ENCODE measurements around the gene CNTNAP5.

CNTNAP5 gene

DNA sequence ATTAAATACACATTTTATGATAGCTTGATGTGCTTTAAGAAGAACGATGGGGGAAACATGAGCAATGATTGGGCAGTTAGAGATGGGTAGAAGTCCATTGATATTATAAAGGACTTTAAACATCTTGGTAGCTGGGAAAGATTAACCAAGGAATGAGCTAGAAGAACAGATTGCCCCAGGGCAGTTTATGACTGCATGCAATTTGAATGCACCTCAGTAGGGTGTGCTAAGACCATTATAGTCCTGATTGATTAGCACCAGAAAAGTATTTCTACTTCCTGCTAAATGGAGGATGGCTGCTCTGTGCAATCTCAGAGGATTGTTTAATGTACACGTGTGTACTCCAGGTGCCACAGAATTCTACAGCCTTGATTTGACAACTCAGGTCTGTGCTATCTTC is 641.9 kb downstream of the CNTNAP5 start:
- H3K4ac ChIP-seq (ENCODE audit: low read depth, low read length), result no peak overlapping the region
- no peak overlapping the region for H3K23ac ChIP-seq (ENCODE audit: low read length)
- WGBS (ENCODE audit: extremely low coverage, insufficient coverage, low lambda C conversion rate), result no CpG with 5 or more reads among the region's 2 CpGs
- H2AK5ac ChIP-seq (ENCODE audit: low read length), result no peak overlapping the region
- no peak overlapping the region for H3K9ac ChIP-seq (ENCODE audit: low read length)
- H3K36me3 ChIP-seq (ENCODE audit: control insufficient read depth, insufficient read depth, low read length), result no peaks in the 10 kb centered on the region
- H2BK15ac ChIP-seq (replicated peaks; ENCODE audit: low read depth), result no peak overlapping the region
- H4K5ac ChIP-seq (ENCODE audit: low read length), result no peak overlapping the region
- H2BK120ac ChIP-seq (ENCODE audit: low read depth, low read length), result no peak overlapping the region
- no peak overlapping the region for H3K18ac ChIP-seq (ENCODE audit: low read length)
- no peak overlapping the region for H3K4me2 ChIP-seq (ENCODE audit: low read length)
- H3K27me3 ChIP-seq (ENCODE audit: insufficient read depth, low read length, poor library complexity), result no peaks in the 10 kb centered on the region
- H3K4me3 ChIP-seq (ENCODE audit: low read length), result no peak overlapping the region
- H3K79me1 ChIP-seq (ENCODE audit: low read length), result no peaks in the 10 kb centered on the region
- H3K56ac ChIP-seq (ENCODE audit: low read length), result no peak overlapping the region
- H3K27ac ChIP-seq (ENCODE audit: low read depth, low read length), result no peak overlapping the region
- peak; percentile 4 for DNase-seq
- H4K8ac ChIP-seq (ENCODE audit: low read depth, low read length), result no peak overlapping the region
- H3K79me2 ChIP-seq (ENCODE audit: control insufficient read depth, insufficient read depth, low read length), result no peaks in the 10 kb centered on the region
- no peak overlapping the region for H2BK5ac ChIP-seq (ENCODE audit: low read length)
- H3K4me1 ChIP-seq (ENCODE audit: control insufficient read depth, low read depth, low read length), result no peaks in the 10 kb centered on the region

DNA sequence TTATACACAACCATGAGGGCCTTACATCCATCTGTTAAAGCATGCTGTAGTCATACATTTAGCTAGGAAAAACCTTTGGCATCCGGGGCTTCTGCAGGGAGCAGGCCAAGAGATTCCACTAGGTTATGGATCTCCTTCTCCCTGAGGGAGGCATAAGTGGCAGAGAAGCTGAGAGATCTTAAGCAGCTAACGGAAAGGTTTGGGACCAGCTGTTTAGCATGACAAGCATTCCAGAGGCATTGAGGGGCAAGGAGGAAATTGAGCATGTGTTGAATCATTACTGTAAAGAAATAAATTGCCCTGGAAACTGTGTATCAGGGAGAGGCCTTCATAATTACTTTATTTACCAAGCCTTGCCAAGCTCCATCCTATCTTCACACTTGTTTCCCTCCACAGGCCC is 643.1 kb downstream of the CNTNAP5 start:
- Histone ChIP-seq H4K8ac (ENCODE audit: low read depth, low read length) (no peak overlapping the region), H3K36me3 (ENCODE audit: control insufficient read depth, insufficient read depth, low read length) (no peaks in the 10 kb centered on the region), H3K4me2 (ENCODE audit: low read length) (no peak overlapping the region), H3K27ac (ENCODE audit: low read depth, low read length) (no peak overlapping the region), H2AK5ac (ENCODE audit: low read length) (no peak overlapping the region), H3K18ac (ENCODE audit: low read length) (no peak overlapping the region), H3K4ac (ENCODE audit: low read depth, low read length) (no peak overlapping the region), H3K23ac (ENCODE audit: low read length) (no peak overlapping the region), H2BK15ac (replicated peaks; ENCODE audit: low read depth) (no peak overlapping the region), H4K5ac (ENCODE audit: low read length) (no peak overlapping the region), H3K79me2 (ENCODE audit: control insufficient read depth, insufficient read depth, low read length) (no peaks in the 10 kb centered on the region), H3K4me1 (ENCODE audit: control insufficient read depth, low read depth, low read length) (no peaks in the 10 kb centered on the region), H2BK5ac (ENCODE audit: low read length) (no peak overlapping the region), H3K27me3 (ENCODE audit: insufficient read depth, low read length, poor library complexity) (no peaks in the 10 kb centered on the region), H3K56ac (ENCODE audit: low read length) (no peak overlapping the region), H3K79me1 (ENCODE audit: low read length) (no peaks in the 10 kb centered on the region), H3K9ac (ENCODE audit: low read length) (no peak overlapping the region), H3K4me3 (ENCODE audit: low read length) (no peak overlapping the region), H2BK120ac (ENCODE audit: low read depth, low read length) (no peak overlapping the region)
- no peak for DNase-seq
- no CpG with 5 or more reads among the region's 2 CpGs for whole genome bisulfite sequencing (ENCODE audit: extremely low coverage, insufficient coverage, low lambda C conversion rate)

DNA sequence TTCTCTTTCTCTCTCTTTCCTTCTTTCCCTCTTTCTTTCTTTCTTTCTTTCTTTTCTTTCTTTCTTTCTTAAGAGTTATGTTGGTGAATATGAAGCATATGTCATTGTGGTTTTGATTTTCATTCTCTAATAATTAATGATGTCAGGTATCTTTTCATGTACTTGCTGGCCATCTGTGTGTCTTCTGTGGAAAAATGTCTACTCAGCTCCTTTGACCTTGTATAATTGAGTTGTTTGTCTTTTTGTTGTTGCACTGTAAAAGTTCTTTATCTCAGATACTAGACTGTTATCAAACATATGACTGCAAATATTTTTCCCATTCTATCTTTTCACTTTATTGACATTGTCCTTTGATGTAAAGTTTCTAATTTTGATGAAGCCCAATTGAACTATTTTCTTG is 645.1 kb downstream of the CNTNAP5 start:
- Histone ChIP-seq H3K4me3 (ENCODE audit: low read length) (no peak overlapping the region), H3K9ac (ENCODE audit: low read length) (no peak overlapping the region), H3K18ac (ENCODE audit: low read length) (no peak overlapping the region), H2BK120ac (ENCODE audit: low read depth, low read length) (no peak overlapping the region), H3K4ac (ENCODE audit: low read depth, low read length) (no peak overlapping the region), H3K27me3 (ENCODE audit: insufficient read depth, low read length, poor library complexity) (no peaks in the 10 kb centered on the region), H2BK5ac (ENCODE audit: low read length) (no peak overlapping the region), H4K8ac (ENCODE audit: low read depth, low read length) (no peak overlapping the region), H2BK15ac (replicated peaks; ENCODE audit: low read depth) (no peak overlapping the region), H3K27ac (ENCODE audit: low read depth, low read length) (no peak overlapping the region), H3K79me1 (ENCODE audit: low read length) (no peaks in the 10 kb centered on the region), H3K79me2 (ENCODE audit: control insufficient read depth, insufficient read depth, low read length) (no peaks in the 10 kb centered on the region), H3K4me1 (ENCODE audit: control insufficient read depth, low read depth, low read length) (no peaks in the 10 kb centered on the region), H4K5ac (ENCODE audit: low read length) (no peak overlapping the region), H3K56ac (ENCODE audit: low read length) (no peak overlapping the region), H3K23ac (ENCODE audit: low read length) (no peak overlapping the region), H2AK5ac (ENCODE audit: low read length) (no peak overlapping the region), H3K36me3 (ENCODE audit: control insufficient read depth, insufficient read depth, low read length) (no peaks in the 10 kb centered on the region), H3K4me2 (ENCODE audit: low read length) (no peak overlapping the region)
- no peak for DNase-seq

DNA sequence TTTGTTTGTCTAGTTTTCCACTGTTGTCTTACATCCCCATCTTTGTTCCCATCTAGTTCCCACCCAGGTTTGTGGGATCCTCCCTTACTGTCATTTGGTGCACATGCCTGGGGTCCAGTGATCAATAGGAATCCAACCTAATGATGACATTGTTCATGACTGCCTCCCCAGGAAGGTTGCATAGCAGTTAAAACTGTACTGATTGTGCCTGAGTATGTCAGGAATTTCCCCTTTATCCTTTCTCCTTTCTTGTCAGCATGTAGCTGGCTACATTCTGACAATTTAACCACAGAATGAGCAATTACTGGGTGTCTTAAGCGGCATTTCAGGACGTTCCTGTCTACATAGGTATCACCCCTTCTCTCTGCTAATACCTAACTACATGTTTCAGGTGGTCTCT is 653.0 kb downstream of the CNTNAP5 start:
- WGBS (ENCODE audit: extremely low coverage, insufficient coverage, low lambda C conversion rate), result no CpG with 5 or more reads among the region's 2 CpGs
- Histone ChIP-seq H2BK120ac (ENCODE audit: low read depth, low read length) (no peak overlapping the region), H3K79me1 (ENCODE audit: low read length) (no peaks in the 10 kb centered on the region), H3K4me2 (ENCODE audit: low read length) (no peak overlapping the region), H2BK5ac (ENCODE audit: low read length) (no peak overlapping the region), H4K5ac (ENCODE audit: low read length) (no peak overlapping the region), H3K9ac (ENCODE audit: low read length) (no peak overlapping the region), H2BK15ac (replicated peaks; ENCODE audit: low read depth) (no peak overlapping the region), H3K4me1 (ENCODE audit: control insufficient read depth, low read depth, low read length) (no peaks in the 10 kb centered on the region), H3K18ac (ENCODE audit: low read length) (no peak overlapping the region), H3K27ac (ENCODE audit: low read depth, low read length) (no peak overlapping the region), H3K4me3 (ENCODE audit: low read length) (no peak overlapping the region), H3K79me2 (ENCODE audit: control insufficient read depth, insufficient read depth, low read length) (no peaks in the 10 kb centered on the region), H4K8ac (ENCODE audit: low read depth, low read length) (no peak overlapping the region), H3K4ac (ENCODE audit: low read depth, low read length) (no peak overlapping the region), H3K36me3 (ENCODE audit: control insufficient read depth, insufficient read depth, low read length) (no peaks in the 10 kb centered on the region), H3K23ac (ENCODE audit: low read length) (no peak overlapping the region), H2AK5ac (ENCODE audit: low read length) (no peak overlapping the region), H3K27me3 (ENCODE audit: insufficient read depth, low read length, poor library complexity) (no peaks in the 10 kb centered on the region), H3K56ac (ENCODE audit: low read length) (no peak overlapping the region)
- DNase-seq, result peak; percentile 7

- H3K36me3 ChIP-seq (ENCODE audit: control insufficient read depth, insufficient read depth, low read length), result no peaks in the 10 kb centered on the region
- no peaks in the 10 kb centered on the region for H3K27me3 ChIP-seq (ENCODE audit: insufficient read depth, low read length, poor library complexity)
- WGBS (ENCODE audit: extremely low coverage, insufficient coverage, low lambda C conversion rate), result no CpG with 5 or more reads among the region's 6 CpGs
- no peak overlapping the region for H3K18ac ChIP-seq (ENCODE audit: low read length)
- H3K4me2 ChIP-seq (ENCODE audit: low read length), result no peak overlapping the region
- H4K5ac ChIP-seq (ENCODE audit: low read length), result no peak overlapping the region
- no peak overlapping the region for H4K8ac ChIP-seq (ENCODE audit: low read depth, low read length)
- no peak overlapping the region for H3K23ac ChIP-seq (ENCODE audit: low read length)
- no peak overlapping the region for H2AK5ac ChIP-seq (ENCODE audit: low read length)
- H2BK15ac ChIP-seq (replicated peaks; ENCODE audit: low read depth), result no peak overlapping the region
- H3K4me1 ChIP-seq (ENCODE audit: control insufficient read depth, low read depth, low read length), result no peaks in the 10 kb centered on the region
- H3K79me2 ChIP-seq (ENCODE audit: control insufficient read depth, insufficient read depth, low read length), result no peaks in the 10 kb centered on the region
- no peak overlapping the region for H3K9ac ChIP-seq (ENCODE audit: low read length)
- no peak overlapping the region for H3K27ac ChIP-seq (ENCODE audit: low read depth, low read length)
- DNase-seq, result no peak
- H2BK120ac ChIP-seq (ENCODE audit: low read depth, low read length), result no peak overlapping the region
- H3K79me1 ChIP-seq (ENCODE audit: low read length), result no peaks in the 10 kb centered on the region
- no peak overlapping the region for H3K56ac ChIP-seq (ENCODE audit: low read length)
- no peak overlapping the region for H3K4ac ChIP-seq (ENCODE audit: low read depth, low read length)
- H2BK5ac ChIP-seq (ENCODE audit: low read length), result no peak overlapping the region
- H3K4me3 ChIP-seq (ENCODE audit: low read length), result no peak overlapping the region
Observed at GRCh38 chr2:124683536-124684428, 658.7 kb downstream of the CNTNAP5 start.

DNA sequence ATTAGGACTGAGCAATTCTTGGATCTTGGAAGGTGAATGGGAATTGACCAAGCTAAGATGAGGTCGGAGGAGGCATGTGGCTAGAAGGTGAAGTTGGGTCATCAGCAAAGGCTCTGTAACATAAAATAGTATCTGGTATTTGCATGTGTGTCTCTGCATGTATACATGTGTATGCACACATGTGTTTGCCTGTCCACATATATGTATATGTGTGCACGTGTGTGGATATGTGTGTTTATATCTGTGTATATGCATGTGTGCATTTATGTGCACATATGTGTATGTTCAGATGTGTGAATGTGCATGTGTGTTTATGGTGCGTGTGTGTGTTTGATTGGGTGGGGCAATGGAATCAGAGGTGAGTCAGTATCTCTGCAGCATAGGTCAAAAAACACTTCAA is 664.3 kb downstream of the CNTNAP5 start:
- Histone ChIP-seq H3K9ac (ENCODE audit: low read length) (no peak overlapping the region), H3K4ac (ENCODE audit: low read depth, low read length) (no peak overlapping the region), H3K4me2 (ENCODE audit: low read length) (no peak overlapping the region), H3K23ac (ENCODE audit: low read length) (no peak overlapping the region), H3K27ac (ENCODE audit: low read depth, low read length) (no peak overlapping the region), H3K56ac (ENCODE audit: low read length) (no peak overlapping the region), H2BK120ac (ENCODE audit: low read depth, low read length) (no peak overlapping the region), H3K79me2 (ENCODE audit: control insufficient read depth, insufficient read depth, low read length) (no peaks in the 10 kb centered on the region), H4K5ac (ENCODE audit: low read length) (no peak overlapping the region), H2AK5ac (ENCODE audit: low read length) (no peak overlapping the region), H3K4me3 (ENCODE audit: low read length) (no peak overlapping the region), H3K4me1 (ENCODE audit: control insufficient read depth, low read depth, low read length) (no peaks in the 10 kb centered on the region), H3K36me3 (ENCODE audit: control insufficient read depth, insufficient read depth, low read length) (no peaks in the 10 kb centered on the region), H3K27me3 (ENCODE audit: insufficient read depth, low read length, poor library complexity) (no peaks in the 10 kb centered on the region), H3K79me1 (ENCODE audit: low read length) (no peaks in the 10 kb centered on the region), H4K8ac (ENCODE audit: low read depth, low read length) (no peak overlapping the region), H2BK15ac (replicated peaks; ENCODE audit: low read depth) (no peak overlapping the region), H3K18ac (ENCODE audit: low read length) (no peak overlapping the region), H2BK5ac (ENCODE audit: low read length) (no peak overlapping the region)
- no peak for DNase-seq
- no CpG with 5 or more reads among the region's 3 CpGs for WGBS (ENCODE audit: extremely low coverage, insufficient coverage, low lambda C conversion rate)
